NB4 (cell line): ENCODE data around the gene RARB.

Experiments used
- CTCF ChIP-seq: IDR thresholded peaks from one replicate; pipeline ENCODE4 v1.5.1; 2012; ENCODE audit warnings: low read depth, low read length
- MYC ChIP-seq: IDR thresholded peaks from 2 replicates; pipeline ENCODE4 v1.6.1; 2011; ENCODE audit warnings: low read depth, low read length
- POLR2A ChIP-seq: IDR thresholded peaks from 2 replicates; pipeline ENCODE4 v1.6.1; 2011; ENCODE audit warnings: mild to moderate bottlenecking; ENCODE audit not compliant: insufficient read length; ENCODE audit errors: extremely low read depth
- TF ChIP-seq, protein P1 (sequence below): IDR thresholded peaks from 2 replicates; pipeline ENCODE4 v1.6.1; 2011; ENCODE audit warnings: low read depth, low read length

- no peak for TF ChIP-seq CTCF
- no peak for TF ChIP-seq POLR2A
- TF ChIP-seq, protein P1, sequence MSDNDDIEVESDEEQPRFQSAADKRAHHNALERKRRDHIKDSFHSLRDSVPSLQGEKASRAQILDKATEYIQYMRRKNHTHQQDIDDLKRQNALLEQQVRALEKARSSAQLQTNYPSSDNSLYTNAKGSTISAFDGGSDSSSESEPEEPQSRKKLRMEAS: no peak
- TF ChIP-seq MYC: no peak
Measured at GRCh38 chr3:25603703-25604102, 175.6 kb downstream of the RARB start.
